Lower leg skin (tissue), 4 donors: Measurements from ENCODE around the gene PPP4C. TPM values are rescaled to one million over a fixed set of nuclear protein-coding genes. Genes with fewer than 3 reads are reported as not detected.
A peak's percentile ranks its signal among the peaks of the same experiment; 100 is the strongest.

Experiments used
- DNase-seq, 2 donors: peaks; one replicate each; pipeline ENCODE4 v3.0.0-alpha.2; 2019; ENCODE audit warnings: low spot score in 2 of 2
- H3K4me3 ChIP-seq: fragments of 200-600 bp; sonication (generic); 2 replicates; pipeline ENCODE4 v1.5.1; 2017; ENCODE audit warnings: mild to moderate bottlenecking, low read depth; ENCODE audit not compliant: poor library complexity, severe bottlenecking
- CTCF ChIP-seq, 3 donors: fragments of 450-650 bp; IDR thresholded peaks; one replicate each; pipeline ENCODE4 v1.5.1; 2016; ENCODE audit warnings: antibody characterized with exemption in 3 of 3, mild to moderate bottlenecking in 3 of 3, moderate library complexity in 2 of 3
- POLR2A ChIP-seq, 2 donors: fragments of 450-650 bp; IDR thresholded peaks; one replicate each; pipeline ENCODE4 v1.6.1; 2016 to 2017; ENCODE audit warnings: antibody characterized with exemption in 2 of 2, mild to moderate bottlenecking in 1 of 2, moderate library complexity in 1 of 2
- WGBS, 2 donors: methylation state at CpG; one replicate each; pipeline ENCODE4 v1.1.5; 2018; 5-methylcytosine and 5-hydroxymethylcytosine counted together
- intact Hi-C: fragments of 100-400 bp; cut with DNase I; formaldehyde crosslinking; loops from one replicate; pipeline ENCODE4 v1.15.0; 2023; ENCODE audit warnings: low total_unique reads
- total RNA-seq, 4 donors: library from RNA; depleted of rRNA; stranded (reverse); fragments of >200 nt; gene quantifications; one replicate each; pipeline ENCODE4 v1.1.0, GENCODE V29; 2016

PPP4C gene
- total RNA-seq, 4 donors from 2014 or later = 53.3 to 75.4 (median 67.4) TPM

- TF ChIP-seq CTCF (IDR thresholded peaks at IDR 0.05) = no peak
- no peak for TF ChIP-seq POLR2A (IDR thresholded peaks at IDR 0.05)
- H3K4me3 ChIP-seq = no peak overlapping the region
- no peak for DNase-seq
- WGBS, 2 donors = 72 to 74% methylated on average over 23 to 27 of the region's 27 CpGs
- intact Hi-C loops = no loop called here
Observed at GRCh38 chr16:30086291-30087140, 10.7 kb downstream of the PPP4C start.

- no peak for TF ChIP-seq POLR2A (IDR thresholded peaks at IDR 0.05)
- TF ChIP-seq CTCF (IDR thresholded peaks at IDR 0.05) = no peak
- no peak overlapping the region for H3K4me3 ChIP-seq
- intact Hi-C loops = no loop called here
- 87 to 90% methylated on average over 11 of the region's 11 CpGs for WGBS, 2 donors
- DNase-seq = no peak
Observed at GRCh38 chr16:30087181-30087898, 11.5 kb downstream of the PPP4C start.

- no peak overlapping the region for H3K4me3 ChIP-seq
- TF ChIP-seq CTCF (IDR thresholded peaks at IDR 0.05) = no peak
- intact Hi-C loops = no loop called here
- peak in 1 of 2 donors; percentile 86 for DNase-seq
- 69 to 81% methylated on average over 9 to 10 of the region's 10 CpGs for WGBS, 2 donors
Observed at GRCh38 chr16:30088237-30088831, 12.5 kb downstream of the PPP4C start.

GRCh38 chr16:30088832-30089624 is 13.2 kb downstream of the PPP4C start:
- WGBS, 2 donors = 63 to 69% methylated on average over 20 to 22 of the region's 22 CpGs
- H3K4me3 ChIP-seq = no peak overlapping the region
- intact Hi-C loops = no loop called here
- no peak for TF ChIP-seq CTCF (IDR thresholded peaks at IDR 0.05)
- no peak for TF ChIP-seq POLR2A (IDR thresholded peaks at IDR 0.05)
- peak in 1 of 2 donors; percentile 83 for DNase-seq

GRCh38 chr16:30090610-30091331 is 15.0 kb downstream of the PPP4C start:
- no peak overlapping the region for H3K4me3 ChIP-seq
- no peak for TF ChIP-seq POLR2A (IDR thresholded peaks at IDR 0.05)
- peak in 1 of 3 donors; percentile 1 for TF ChIP-seq CTCF (IDR thresholded peaks at IDR 0.05)
- intact Hi-C loops = no loop called here
- WGBS, 2 donors = 54 to 56% methylated on average over 21 to 26 of the region's 26 CpGs
- peak in 1 of 2 donors; percentile 87 for DNase-seq
